ENCODE measurements around the gene POLR2F.

- TF ChIP-seq ETV1 (tag; conservative IDR thresholded peaks at IDR 0.05; ENCODE audit: low read depth) (no peak), GABPA (tag; conservative IDR thresholded peaks at IDR 0.05; ENCODE audit: low read depth) (no peak)
- TF ChIP-seq, protein P1, sequence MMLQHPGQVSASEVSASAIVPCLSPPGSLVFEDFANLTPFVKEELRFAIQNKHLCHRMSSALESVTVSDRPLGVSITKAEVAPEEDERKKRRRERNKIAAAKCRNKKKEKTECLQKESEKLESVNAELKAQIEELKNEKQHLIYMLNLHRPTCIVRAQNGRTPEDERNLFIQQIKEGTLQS (IDR thresholded peaks at IDR 0.05): no peak
- TF ChIP-seq, protein P1 (CRISPR knock-in tag; conservative IDR thresholded peaks at IDR 0.05): no peak
Observed at GRCh38 chr22:37951305-37951704, 2.2 kb upstream of the POLR2F start.
